Panc1 (cell line): Measurements from ENCODE around the gene PARVB. TPM values are rescaled to one million over a fixed set of nuclear protein-coding genes. Genes with fewer than 3 reads are reported as not detected.

Source experiments
- ATAC-seq: fragments of 200-7000 bp; cut with Tn5 transposase; 2 replicates; pipeline ENCODE4 v1.9.1; 2020; ENCODE audit warnings: mild to moderate bottlenecking, moderate library complexity
- BruUV-seq: library from RNA; stranded (reverse); fragments of 400-500 nt; replicated peaks from 2 replicates; lab custom pipeline; 2021; lab: Mats Ljungman, UMichigan
- CTCF ChIA-PET: fragments of 300-600 bp; sonication (Branson Sonifier 250); formaldehyde crosslinking; loops from one replicate; lab custom pipeline; 2022; ENCODE audit warnings: antibody characterized with exemption; lab: Charles Lee
- POLR2A ChIA-PET: fragments of 300-600 bp; sonication (Branson Sonifier 250); formaldehyde crosslinking; loops from one replicate; lab custom pipeline; 2022; ENCODE audit warnings: antibody characterized with exemption; lab: Charles Lee
- DNase-seq: peaks from one replicate; pipeline ENCODE4 v3.0.0-alpha.2; 2010; ENCODE audit warnings: low read depth, low spot score
- H3K27ac ChIP-seq: 2 replicates; pipeline ENCODE4 v1.5.1; 2011; ENCODE audit warnings: mild to moderate bottlenecking, low read length, inconsistent platforms
- H3K27me3 ChIP-seq: fragments of 200-500 bp; sonication (Bioruptor generic); 2 replicates; pipeline ENCODE4 v1.6.0; 2014; ENCODE audit warnings: low read length, inconsistent platforms; ENCODE audit not compliant: control insufficient read depth, insufficient read depth
- H3K36me3 ChIP-seq: fragments of 200-500 bp; sonication (Bioruptor generic); 2 replicates; pipeline ENCODE4 v1.5.1; 2014; ENCODE audit warnings: inconsistent platforms, mild to moderate bottlenecking, low read length, moderate library complexity; ENCODE audit not compliant: control insufficient read depth, insufficient read depth
- H3K4me1 ChIP-seq: 2 replicates; pipeline ENCODE4 v1.5.1; 2011; ENCODE audit warnings: inconsistent platforms, mild to moderate bottlenecking, low read length, moderate library complexity; ENCODE audit not compliant: control insufficient read depth, insufficient read depth
- H3K4me3 ChIP-seq, 2 experiments: 2 replicates each; pipeline ENCODE4 v1.5.1; 2011 to 2012; ENCODE audit warnings: low read depth in 2 of 2, low read length in 2 of 2, mild to moderate bottlenecking in 2 of 2, inconsistent platforms in 1 of 2, moderate library complexity in 1 of 2
- H3K9me3 ChIP-seq: fragments of 200-500 bp; sonication (Bioruptor generic); 2 replicates; pipeline ENCODE4 v1.5.1; 2014; ENCODE audit warnings: low read depth, mild to moderate bottlenecking, inconsistent platforms, low read length, moderate library complexity; ENCODE audit not compliant: control insufficient read depth, insufficient read depth
- CTCF ChIP-seq: fragments of 450-650 bp; IDR thresholded peaks from 2 replicates; pipeline ENCODE4 v1.5.1; 2017; ENCODE audit warnings: mild to moderate bottlenecking
- POLR2AphosphoS5 ChIP-seq: IDR thresholded peaks from 2 replicates; pipeline ENCODE4 v1.6.1; 2012; ENCODE audit warnings: mild to moderate bottlenecking, low read depth, low read length, moderate library complexity
- SIN3A ChIP-seq: IDR thresholded peaks from 2 replicates; pipeline ENCODE4 v1.6.1; 2012; ENCODE audit warnings: low read depth, mild to moderate bottlenecking, low read length, moderate library complexity, borderline replicate concordance; ENCODE audit not compliant: insufficient read depth
- TCF7L2 ChIP-seq: IDR thresholded peaks from 2 replicates; pipeline ENCODE4 v1.6.1; 2011; ENCODE audit warnings: mild to moderate bottlenecking, low read depth, low read length, inconsistent platforms
- in situ Hi-C: cut with HindIII; loops from 2 replicates; pipeline ENCODE4 v1.10.0; 2016; ENCODE audit warnings: low sequenced_read_pairs, low pct_unique_long_range_greater_than_20kb
- intact Hi-C: fragments of 100-400 bp; cut with micrococcal nuclease; formaldehyde crosslinking; loops from one replicate; pipeline ENCODE4 v1.10.0; 2022; ENCODE audit not compliant: unreplicated experiment
- total RNA-seq: library from RNA; stranded (reverse); gene quantifications from one replicate; pipeline ENCODE4 v1.2.1, GENCODE V29; 2021; ENCODE audit not compliant: unreplicated experiment
- TF ChIP-seq, protein P1 (sequence below), 2 experiments: IDR thresholded peaks; 2 replicates each; pipeline ENCODE4 v1.6.1; 2011 to 2012; ENCODE audit warnings: low read depth in 2 of 2, control low read depth in 1 of 2, low read length in 1 of 2, mild to moderate bottlenecking in 1 of 2, moderate library complexity in 1 of 2; ENCODE audit not compliant: insufficient read depth in 1 of 2

PARVB gene
- total RNA-seq, 1 experiment from 2014 or later: 28.1 TPM

DNA sequence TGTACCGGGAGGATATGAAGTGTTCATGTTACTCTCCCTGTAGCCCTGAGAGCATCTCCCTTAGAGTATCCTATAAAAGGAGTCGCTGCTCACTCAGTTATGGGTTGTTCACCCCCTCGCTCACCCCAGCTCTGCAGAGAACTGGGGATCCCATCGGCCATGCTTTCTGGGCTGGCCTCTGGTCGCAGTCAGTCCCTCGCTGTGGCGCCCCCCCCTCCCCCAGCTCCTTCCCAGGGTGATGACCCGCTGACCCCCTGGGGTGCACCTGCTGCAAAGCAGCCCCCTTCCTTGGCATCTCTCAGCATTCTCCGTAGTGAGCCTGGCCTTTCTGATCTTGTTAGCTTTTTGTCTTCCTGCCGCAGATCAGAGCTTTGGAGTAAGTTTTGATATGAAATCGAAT, 146.4 kb downstream of the PARVB start:
- POLR2A ChIA-PET: no interaction called here
- no TSS peak for BruUV-seq
- ATAC-seq: no peak
- Histone ChIP-seq H3K4me3 (no peak overlapping the region), H3K27me3 (no peaks in the 10 kb centered on the region), H3K27ac (no peak overlapping the region), H3K9me3 (no peaks in the 10 kb centered on the region), H3K36me3 (no peaks in the 10 kb centered on the region), H3K4me1 (no peaks in the 10 kb centered on the region)
- intact Hi-C loops: no loop called here
- no peak for DNase-seq
- CTCF ChIA-PET: no interaction called here
- in situ Hi-C loops: no loop called here
- TF ChIP-seq POLR2AphosphoS5 (no peak), TCF7L2 (no peak), CTCF (no peak), SIN3A (no peak)
- TF ChIP-seq, protein P1, sequence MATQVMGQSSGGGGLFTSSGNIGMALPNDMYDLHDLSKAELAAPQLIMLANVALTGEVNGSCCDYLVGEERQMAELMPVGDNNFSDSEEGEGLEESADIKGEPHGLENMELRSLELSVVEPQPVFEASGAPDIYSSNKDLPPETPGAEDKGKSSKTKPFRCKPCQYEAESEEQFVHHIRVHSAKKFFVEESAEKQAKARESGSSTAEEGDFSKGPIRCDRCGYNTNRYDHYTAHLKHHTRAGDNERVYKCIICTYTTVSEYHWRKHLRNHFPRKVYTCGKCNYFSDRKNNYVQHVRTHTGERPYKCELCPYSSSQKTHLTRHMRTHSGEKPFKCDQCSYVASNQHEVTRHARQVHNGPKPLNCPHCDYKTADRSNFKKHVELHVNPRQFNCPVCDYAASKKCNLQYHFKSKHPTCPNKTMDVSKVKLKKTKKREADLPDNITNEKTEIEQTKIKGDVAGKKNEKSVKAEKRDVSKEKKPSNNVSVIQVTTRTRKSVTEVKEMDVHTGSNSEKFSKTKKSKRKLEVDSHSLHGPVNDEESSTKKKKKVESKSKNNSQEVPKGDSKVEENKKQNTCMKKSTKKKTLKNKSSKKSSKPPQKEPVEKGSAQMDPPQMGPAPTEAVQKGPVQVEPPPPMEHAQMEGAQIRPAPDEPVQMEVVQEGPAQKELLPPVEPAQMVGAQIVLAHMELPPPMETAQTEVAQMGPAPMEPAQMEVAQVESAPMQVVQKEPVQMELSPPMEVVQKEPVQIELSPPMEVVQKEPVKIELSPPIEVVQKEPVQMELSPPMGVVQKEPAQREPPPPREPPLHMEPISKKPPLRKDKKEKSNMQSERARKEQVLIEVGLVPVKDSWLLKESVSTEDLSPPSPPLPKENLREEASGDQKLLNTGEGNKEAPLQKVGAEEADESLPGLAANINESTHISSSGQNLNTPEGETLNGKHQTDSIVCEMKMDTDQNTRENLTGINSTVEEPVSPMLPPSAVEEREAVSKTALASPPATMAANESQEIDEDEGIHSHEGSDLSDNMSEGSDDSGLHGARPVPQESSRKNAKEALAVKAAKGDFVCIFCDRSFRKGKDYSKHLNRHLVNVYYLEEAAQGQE (IDR thresholded peaks at IDR 0.05; ENCODE audit: insufficient read depth in 1 of 2, low read depth in 2 of 2, low read length in 1 of 2): no peak

DNA sequence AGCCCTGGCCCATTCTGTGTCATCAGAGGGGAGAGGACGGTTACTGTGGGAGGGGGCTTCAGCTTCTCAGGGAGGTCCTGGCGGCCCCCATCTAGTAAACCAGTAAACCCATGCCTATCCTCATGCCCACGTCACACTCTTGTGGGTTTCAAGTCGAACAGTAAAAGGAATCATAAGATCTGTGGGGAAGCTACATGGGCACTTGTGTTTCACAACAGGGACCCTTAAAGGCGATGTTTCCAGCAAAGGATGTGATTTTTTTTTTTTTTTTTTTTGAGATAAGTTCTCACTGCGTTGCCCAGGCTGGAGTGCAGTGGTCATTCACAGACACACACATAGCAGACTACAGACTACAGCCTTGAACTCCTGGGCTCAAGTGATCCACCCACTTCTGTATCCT, 147.5 kb downstream of the PARVB start:
- Histone ChIP-seq H3K27me3 (no peaks in the 10 kb centered on the region), H3K36me3 (no peaks in the 10 kb centered on the region), H3K4me1 (no peaks in the 10 kb centered on the region), H3K9me3 (no peaks in the 10 kb centered on the region), H3K27ac (no peak overlapping the region), H3K4me3 (no peak overlapping the region)
- in situ Hi-C loops (no loop called here), intact Hi-C loops (no loop called here)
- ChIA-PET CTCF (no interaction called here), POLR2A (interaction anchor here (0.7 kb wide), 1 partner anchor 75 kb away, joined by 10 read pairs; no protein-coding TSS in a partner anchor)
- no TSS peak for BruUV-seq
- TF ChIP-seq SIN3A (no peak), TCF7L2 (no peak)
- ATAC-seq (no peak), DNase-seq (no peak)

DNA sequence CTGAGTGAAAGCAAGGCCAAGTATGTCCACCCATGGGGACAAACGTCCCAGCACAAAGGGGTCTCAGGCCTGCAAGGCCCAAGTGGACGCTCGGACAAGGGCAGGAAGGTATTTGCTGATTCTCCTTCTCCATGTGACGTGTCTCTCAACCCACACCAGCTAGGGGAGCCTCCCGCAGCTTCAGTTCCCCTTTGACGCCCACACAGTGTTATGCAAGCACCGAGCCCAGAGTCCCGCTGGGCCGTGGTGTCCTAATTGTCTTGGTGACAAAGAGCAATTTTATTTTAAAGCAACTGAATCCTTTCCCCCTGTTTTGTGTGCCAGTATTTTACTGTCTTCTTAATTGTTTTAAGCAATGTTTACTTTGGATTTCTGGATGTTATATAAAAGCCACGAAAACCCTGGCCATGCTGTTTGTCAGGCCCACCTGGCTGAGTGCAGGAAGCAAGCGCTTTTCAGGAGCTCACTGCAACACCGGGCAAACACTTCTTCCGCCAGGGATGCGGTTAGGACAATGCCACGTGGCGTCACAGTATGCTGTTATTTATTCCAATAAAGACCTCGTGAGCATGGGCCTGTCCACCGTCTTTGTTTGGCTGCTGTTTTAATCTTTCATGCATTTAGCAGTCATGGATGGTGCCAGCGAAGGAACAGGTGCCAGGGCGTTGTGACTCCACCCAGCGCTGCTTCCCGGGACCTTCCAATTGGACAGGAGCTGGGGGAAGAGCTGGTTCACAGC, 148.4 kb downstream of the PARVB start:
- ATAC-seq (no peak), DNase-seq (no peak)
- Histone ChIP-seq H3K9me3 (no peaks in the 10 kb centered on the region), H3K27me3 (no peaks in the 10 kb centered on the region), H3K27ac (no peak overlapping the region), H3K4me3 (no peak overlapping the region), H3K4me1 (no peaks in the 10 kb centered on the region), H3K36me3 (no peaks in the 10 kb centered on the region)
- intact Hi-C loops: no loop called here
- TF ChIP-seq, protein P1 (IDR thresholded peaks at IDR 0.05; ENCODE audit: insufficient read depth in 1 of 2, low read depth in 2 of 2, low read length in 1 of 2): no peak
- TF ChIP-seq SIN3A (no peak), POLR2AphosphoS5 (no peak), CTCF (no peak), TCF7L2 (no peak)
- ChIA-PET POLR2A (no interaction called here), CTCF (interaction anchor here (0.6 kb wide), 1 partner anchor 179 kb away, joined by 3 read pairs; no protein-coding TSS in a partner anchor)
- in situ Hi-C loops: no loop called here
- no TSS peak for BruUV-seq
